Right cardiac atrium (tissue), 5 donors: ENCODE measurements around the gene TBL1X. TPM values are rescaled to one million over a fixed set of nuclear protein-coding genes. Genes with fewer than 3 reads are reported as not detected.
A peak's percentile ranks its signal among the peaks of the same experiment; 100 is the strongest.

Source experiments
- ATAC-seq, 2 donors: fragments of 200-7000 bp; cut with Tn5 transposase; one replicate each; pipeline versions ENCODE4 v1.8.0 to v1.9.1; 2020; ENCODE audit warnings: moderate library complexity in 2 of 2, mild to moderate bottlenecking in 1 of 2
- DNase-seq, 3 donors: peaks; one replicate each; pipeline ENCODE4 v3.0.0-alpha.2; 2020
- H3K27ac ChIP-seq: one replicate; pipeline ENCODE4 v1.5.1; 2013; ENCODE audit warnings: mild to moderate bottlenecking, low read length, control low read depth, moderate library complexity
- H3K27me3 ChIP-seq: one replicate; pipeline ENCODE4 v1.6.1; 2013; ENCODE audit not compliant: control insufficient read depth, insufficient read depth
- H3K4me1 ChIP-seq: one replicate; pipeline ENCODE4 v1.6.1; 2013; ENCODE audit warnings: low read length; ENCODE audit not compliant: control insufficient read depth, insufficient read depth
- H3K4me3 ChIP-seq: one replicate; pipeline ENCODE4 v1.5.1; 2013; ENCODE audit warnings: low read length, control low read depth
- H3K9me3 ChIP-seq: one replicate; pipeline ENCODE4 v1.6.1; 2013; ENCODE audit warnings: low read length; ENCODE audit not compliant: control insufficient read depth
- WGBS: extraction: QIAGEN DNeasy Blood & Tissue Kit; methylation state at CpG from one replicate; pipeline ENCODE4 v1.1.7; 2013; 5-methylcytosine and 5-hydroxymethylcytosine counted together
- intact Hi-C, 4 donors: fragments of 100-400 bp; cut with DNase I; formaldehyde crosslinking; loops; one replicate each; pipeline versions ENCODE4 v1.11.0 to v1.14.0; 2022 to 2023
- polyA plus RNA-seq: library from polyadenylated mRNA; stranded (reverse); fragments of 200-250 nt; gene quantifications from one replicate; pipeline ENCODE4 v1.2.3, GENCODE V29; 2013
- total RNA-seq, 4 donors: library from RNA; stranded (reverse); fragmentation: NEBNext Ultra II Directional; extraction: Animal tissue kit (Norgen Biotek cat#: 25700); gene quantifications; one replicate each; pipeline ENCODE4 v1.2.1, GENCODE V29; 2021
- donor health status: healthy with polysubstance abuse.
- donor health status: DM: no; HTN: yes; CAD: no.
- donor health status: DM: no; HTN: no; CAD: no.
- donor health status: DM: no; HTN: yes; CAD: no; lungs with severe emphysema.
- donor health status: DM: yes; HTN: yes; CAD: no.

TBL1X gene
- total and polyA plus RNA-seq, 5 donors = 5.1 to 16.3 (median 13.4) TPM

DNA sequence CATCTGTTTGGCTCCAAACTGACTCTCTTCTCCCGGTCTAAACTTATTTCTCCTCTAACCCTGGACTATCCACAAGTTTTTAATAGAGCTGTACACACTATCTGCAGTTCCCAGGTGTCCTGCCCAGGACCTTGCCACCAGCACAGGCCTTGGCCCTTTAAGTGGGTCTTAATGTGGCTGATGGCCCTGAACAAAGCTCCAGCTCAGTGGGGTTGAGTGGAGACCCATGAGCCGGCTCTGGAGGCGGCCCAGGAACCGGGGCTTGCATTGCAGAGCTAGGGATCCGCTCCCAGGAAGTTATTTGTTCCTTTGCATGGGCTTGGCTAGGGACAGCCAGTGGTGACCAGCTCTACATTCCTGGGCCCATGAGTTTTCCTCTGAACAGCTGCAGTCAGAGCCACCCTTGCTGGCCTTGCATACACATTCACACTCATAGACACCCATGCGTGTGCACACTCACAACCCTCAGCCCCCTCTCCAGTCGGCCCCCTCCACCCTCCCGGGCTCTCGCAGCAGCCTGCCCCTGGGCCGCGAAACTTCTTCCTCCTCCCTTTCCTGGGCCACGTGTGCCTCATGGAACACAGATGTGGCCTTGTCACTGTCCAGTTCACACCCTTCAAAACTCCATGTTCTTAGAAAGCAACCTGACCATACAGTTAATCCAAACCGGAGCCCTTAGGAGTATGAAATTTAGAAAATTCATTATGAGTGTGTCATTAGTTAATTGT, 242.6 kb downstream of the TBL1X start:
- 71% methylated on average over 13 of the region's 13 CpGs for WGBS
- no peak overlapping the region for H3K27ac ChIP-seq
- no peaks in the 10 kb centered on the region for H3K27me3 ChIP-seq
- no peak for DNase-seq
- intact Hi-C loops = loop anchor here in 3 of 4 donors (5.0 to 10.0 kb wide), 3 partner anchors 735 to 963 kb away; no protein-coding TSS in a partner anchor
- no peak overlapping the region for H3K4me3 ChIP-seq
- no peak for ATAC-seq
- H3K9me3 ChIP-seq = no peaks in the 10 kb centered on the region
- H3K4me1 ChIP-seq = no peaks in the 10 kb centered on the region

GRCh38 chrX:9708086-9708485, 243.2 kb downstream of the TBL1X start:
- no peak for DNase-seq
- no peak overlapping the region for H3K4me3 ChIP-seq
- ATAC-seq = no peak
- intact Hi-C loops = loop anchor here in 3 of 4 donors (5.0 to 10.0 kb wide), 3 partner anchors 736 to 963 kb away; no protein-coding TSS in a partner anchor
- H3K9me3 ChIP-seq = no peaks in the 10 kb centered on the region
- no peak overlapping the region for H3K27ac ChIP-seq
- H3K4me1 ChIP-seq = no peaks in the 10 kb centered on the region
- no peaks in the 10 kb centered on the region for H3K27me3 ChIP-seq
- 97% methylated on average over 10 of the region's 10 CpGs for WGBS

- Histone ChIP-seq H3K4me3 (no peak overlapping the region), H3K27me3 (no peaks in the 10 kb centered on the region), H3K9me3 (no peaks in the 10 kb centered on the region), H3K4me1 (no peaks in the 10 kb centered on the region), H3K27ac (no peak overlapping the region)
- intact Hi-C loops = loop anchor here in 3 of 4 donors (5.0 to 10.0 kb wide), 3 partner anchors 737 to 964 kb away; no protein-coding TSS in a partner anchor
- DNase-seq = peak; percentile 66 to 90 (median 87)
- WGBS = 29% methylated on average over 17 of the region's 17 CpGs
- peak; percentile 73 to 88 for ATAC-seq
Measured at GRCh38 chrX:9708923-9709553, 244.2 kb downstream of the TBL1X start.

DNA sequence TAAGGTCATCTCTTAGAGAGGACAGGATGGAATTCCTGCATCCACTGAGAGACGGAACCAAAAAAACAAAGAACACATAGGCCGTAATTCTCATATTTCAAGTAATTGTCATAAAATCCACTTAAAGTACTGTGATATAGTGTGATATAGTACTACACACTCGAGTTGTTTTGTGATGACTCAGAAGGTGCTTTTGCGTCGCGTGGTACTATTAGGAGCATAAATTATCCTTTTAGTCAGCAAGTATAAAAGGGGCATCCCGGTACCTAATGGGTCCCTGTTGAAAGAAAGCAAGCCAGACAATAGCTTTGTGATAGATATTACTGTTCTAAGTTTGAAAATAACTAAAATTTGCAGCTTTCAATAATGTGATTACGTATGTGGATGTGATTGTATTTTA, 245.5 kb downstream of the TBL1X start:
- 94% methylated on average over 8 of the region's 8 CpGs for WGBS
- H3K27ac ChIP-seq = no peak overlapping the region
- no peak for DNase-seq
- H3K4me3 ChIP-seq = no peak overlapping the region
- H3K27me3 ChIP-seq = no peaks in the 10 kb centered on the region
- ATAC-seq = no peak
- no peaks in the 10 kb centered on the region for H3K4me1 ChIP-seq
- H3K9me3 ChIP-seq = no peaks in the 10 kb centered on the region
- intact Hi-C loops = loop anchor here in 1 of 4 donors (10.0 kb wide), 1 partner anchor 1716 kb away; no protein-coding TSS in a partner anchor

DNA sequence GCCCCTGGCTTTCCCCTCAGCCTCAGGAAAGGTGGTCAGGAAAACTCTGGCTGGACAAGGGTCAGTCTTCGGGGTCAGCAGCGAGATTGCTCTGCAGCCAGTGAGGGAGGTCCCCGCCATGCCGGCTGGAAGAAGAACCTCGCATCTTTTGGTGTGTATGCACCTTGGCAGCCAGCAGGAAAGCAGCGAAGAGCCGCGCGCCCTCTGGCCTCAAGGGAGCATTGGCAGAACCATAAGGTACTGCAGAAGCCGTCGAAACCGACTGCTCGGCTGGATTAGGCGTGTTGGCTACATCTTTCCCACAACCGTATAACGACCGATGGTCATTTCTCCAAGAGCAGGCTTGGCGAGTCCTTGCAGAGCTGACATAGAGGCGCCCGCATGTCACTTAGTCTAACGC, 252.5 kb downstream of the TBL1X start:
- WGBS = 97% methylated on average over 21 of the region's 21 CpGs
- H3K27me3 ChIP-seq = no peaks in the 10 kb centered on the region
- no peak for ATAC-seq
- H3K27ac ChIP-seq = no peak overlapping the region
- no peak for DNase-seq
- no peaks in the 10 kb centered on the region for H3K4me1 ChIP-seq
- intact Hi-C loops = loop anchor here in 1 of 4 donors (10.0 kb wide), 1 partner anchor 1723 kb away; no protein-coding TSS in a partner anchor
- H3K9me3 ChIP-seq = no peaks in the 10 kb centered on the region
- H3K4me3 ChIP-seq = no peak overlapping the region

- intact Hi-C loops = no loop called here
- ATAC-seq (no peak), DNase-seq (no peak)
- Histone ChIP-seq H3K27me3 (no peaks in the 10 kb centered on the region), H3K4me3 (no peak overlapping the region), H3K9me3 (peaks cover 4% of the 10 kb centered on the region), H3K4me1 (no peaks in the 10 kb centered on the region), H3K27ac (no peak overlapping the region)
- WGBS = 80% methylated on average over 2 of the region's 2 CpGs
Measured at GRCh38 chrX:9724711-9725110, 259.9 kb downstream of the TBL1X start.

DNA sequence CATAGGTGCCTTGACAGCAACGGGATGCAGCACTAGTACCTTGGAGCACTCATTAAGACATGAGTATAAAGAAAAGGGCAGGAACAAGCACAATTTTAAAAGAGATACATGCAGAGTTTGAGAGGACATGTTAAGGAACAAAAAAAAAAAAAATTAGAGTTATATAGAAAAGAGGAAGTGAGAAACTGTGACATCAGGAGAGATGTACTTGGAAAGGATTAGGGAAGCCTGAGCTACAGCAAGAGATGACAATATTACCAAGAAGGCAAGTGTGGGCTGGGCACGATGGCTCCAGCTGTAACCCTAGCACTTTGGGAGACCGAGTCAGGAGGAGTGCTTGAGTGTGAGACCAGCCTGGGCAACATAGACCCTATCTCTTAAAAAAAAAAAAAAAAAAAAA, 263.4 kb downstream of the TBL1X start:
- H3K27me3 ChIP-seq = no peaks in the 10 kb centered on the region
- no peak for DNase-seq
- WGBS = 95% methylated on average over 3 of the region's 3 CpGs

DNA sequence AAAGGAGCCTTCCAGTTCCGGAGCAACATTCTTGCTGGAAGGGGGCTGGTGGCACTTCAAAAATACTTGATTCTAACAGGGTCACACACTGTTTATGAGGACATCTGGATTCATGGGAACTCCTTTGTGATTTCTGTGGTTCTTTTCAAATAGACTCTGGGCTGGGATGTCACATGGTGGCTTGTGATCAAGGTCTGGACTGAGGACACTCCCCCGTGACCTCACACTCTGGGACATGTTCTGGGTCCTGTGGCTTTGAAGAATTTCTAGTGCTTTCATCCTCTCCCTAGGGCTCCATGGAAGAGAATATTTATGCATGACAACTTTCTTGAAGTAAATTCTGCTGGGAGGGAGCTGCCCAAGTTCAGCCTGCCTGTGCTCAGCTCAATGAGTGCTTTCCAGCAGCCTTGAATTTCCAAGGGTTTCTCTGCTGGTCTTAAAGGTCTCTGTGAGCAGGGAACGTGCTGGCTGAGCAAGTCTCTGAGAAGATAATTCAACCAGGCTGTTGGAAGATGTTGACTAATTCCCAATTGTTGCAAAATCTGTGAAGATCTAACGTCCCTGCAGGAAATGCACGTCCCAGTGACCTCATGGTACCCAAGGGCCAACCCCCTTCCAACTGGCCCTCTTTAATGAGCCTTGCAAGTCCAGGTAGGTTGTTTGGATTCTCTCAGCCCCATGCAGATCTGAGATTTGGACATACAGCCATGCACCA, 264.5 kb downstream of the TBL1X start:
- Histone ChIP-seq H3K27ac (no peak overlapping the region), H3K4me1 (no peaks in the 10 kb centered on the region), H3K9me3 (no peaks in the 10 kb centered on the region), H3K27me3 (no peaks in the 10 kb centered on the region), H3K4me3 (no peak overlapping the region)
- ATAC-seq (no peak), DNase-seq (no peak)
- 79% methylated on average over 5 of the region's 5 CpGs for WGBS
- intact Hi-C loops = no loop called here

More for the DNA sequence above, 263.4 kb downstream of the TBL1X start:
- intact Hi-C loops = no loop called here
- H3K4me1 ChIP-seq = no peaks in the 10 kb centered on the region
- H3K4me3 ChIP-seq = no peak overlapping the region
- no peaks in the 10 kb centered on the region for H3K9me3 ChIP-seq
- H3K27ac ChIP-seq = no peak overlapping the region
- no peak for ATAC-seq

DNA sequence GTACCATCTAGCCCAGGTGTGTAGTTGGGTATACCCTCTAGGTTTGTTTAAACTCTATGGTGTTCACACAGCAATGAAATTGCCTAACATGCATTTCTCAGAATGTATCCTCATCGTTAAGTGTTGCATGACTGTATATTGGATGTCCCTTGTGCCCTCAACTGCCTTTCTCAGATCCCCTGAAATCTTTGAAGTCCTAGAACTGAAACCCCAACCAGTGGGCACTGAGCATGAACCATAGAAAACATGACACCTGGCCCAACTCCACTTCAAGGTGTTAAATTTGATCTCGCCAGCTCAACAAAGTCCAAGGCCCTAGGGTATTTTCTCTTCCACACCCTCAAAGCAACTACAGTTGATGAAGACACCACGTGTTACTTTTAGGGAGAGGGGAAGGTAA, 265.2 kb downstream of the TBL1X start:
- ATAC-seq = no peak
- H3K4me1 ChIP-seq = no peaks in the 10 kb centered on the region
- no peaks in the 10 kb centered on the region for H3K27me3 ChIP-seq
- H3K4me3 ChIP-seq = no peak overlapping the region
- DNase-seq = no peak
- WGBS = 87% methylated on average over 3 of the region's 3 CpGs
- H3K9me3 ChIP-seq = no peaks in the 10 kb centered on the region
- H3K27ac ChIP-seq = no peak overlapping the region
- intact Hi-C loops = no loop called here

DNA sequence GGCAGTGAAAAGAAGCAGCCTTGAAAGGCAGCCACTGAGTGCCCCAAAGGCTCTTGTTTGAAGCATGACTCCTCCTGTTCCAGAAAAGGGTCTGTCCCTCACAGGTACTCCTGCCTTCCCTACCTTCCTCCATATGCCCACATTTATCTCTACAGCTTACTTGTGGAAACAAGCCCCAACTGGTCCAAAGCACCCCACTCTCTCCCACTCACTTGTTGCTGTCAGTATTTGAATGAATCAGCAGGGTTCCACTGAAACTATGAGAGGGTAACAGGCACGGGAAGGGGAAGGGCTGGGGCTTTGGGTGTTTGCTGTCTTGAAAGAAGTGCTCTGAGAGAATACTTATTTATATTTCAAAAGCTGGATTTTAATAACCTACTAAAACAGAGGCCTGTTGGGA, 265.9 kb downstream of the TBL1X start:
- no peak overlapping the region for H3K27ac ChIP-seq
- H3K4me3 ChIP-seq = no peak overlapping the region
- no peaks in the 10 kb centered on the region for H3K4me1 ChIP-seq
- ATAC-seq (no peak), DNase-seq (no peak)
- no peaks in the 10 kb centered on the region for H3K27me3 ChIP-seq
- intact Hi-C loops = no loop called here
- WGBS = 63% methylated on average over 1 of the region's 1 CpG
- H3K9me3 ChIP-seq = no peaks in the 10 kb centered on the region

- H3K4me3 ChIP-seq = no peak overlapping the region
- 70% methylated on average over 7 of the region's 7 CpGs for WGBS
- ATAC-seq = no peak
Measured at GRCh38 chrX:9737363-9737762, 272.5 kb downstream of the TBL1X start.

More at GRCh38 chrX:9737363-9737762, 272.5 kb downstream of the TBL1X start:
- H3K27me3 ChIP-seq = no peaks in the 10 kb centered on the region
- intact Hi-C loops = no loop called here
- no peaks in the 10 kb centered on the region for H3K4me1 ChIP-seq
- H3K9me3 ChIP-seq = no peaks in the 10 kb centered on the region
- no peak for DNase-seq
- no peak overlapping the region for H3K27ac ChIP-seq
